T-helper 17 cell (primary cell): ENCODE measurements around the gene ZNF93. TPM values are rescaled to one million over a fixed set of nuclear protein-coding genes. Genes with fewer than 3 reads are reported as not detected.
"Not testable (repeated sequence)": the region's sequence is repeated elsewhere in the genome, so short reads cannot be mapped to it uniquely, and the experiment has no call there.

Experiments
- ATAC-seq: fragments of 150-1000 bp; cut with Tn5 transposase; 2 replicates; pipeline ENCODE4 v1.10.0; 2021; ENCODE audit warnings: mild to moderate bottlenecking, moderate library complexity
- DNase-seq, 3 donors: peaks; one replicate each; pipeline versions ENCODE4 v3.0.0 to v3.0.0-alpha.2; 2020 to 2021
- H3K9me3 ChIP-seq: one replicate; pipeline ENCODE4 v1.7.0; 2013; ENCODE audit warnings: low read length, mild to moderate bottlenecking; ENCODE audit not compliant: control insufficient read depth, poor library complexity, severe bottlenecking
- H3K27ac Mint-ChIP-seq: one replicate; pipeline ENCODE4 v1.8.0; 2022; ENCODE audit warnings: mild to moderate bottlenecking, moderate library complexity, mixed read lengths
- H3K27me3 Mint-ChIP-seq: one replicate; pipeline ENCODE4 v1.8.0; 2022; ENCODE audit warnings: mixed read lengths
- H3K36me3 Mint-ChIP-seq: one replicate; pipeline ENCODE4 v1.8.0; 2022; ENCODE audit warnings: low read depth, mixed read lengths
- H3K4me1 Mint-ChIP-seq: one replicate; pipeline ENCODE4 v1.8.0; 2022; ENCODE audit warnings: mild to moderate bottlenecking, mixed read lengths
- H3K4me3 Mint-ChIP-seq: one replicate; pipeline ENCODE4 v1.8.0; 2022; ENCODE audit warnings: mild to moderate bottlenecking, moderate library complexity, mixed read lengths
- total RNA-seq, 4 donors: library from RNA in 2 of 4; stranded (reverse) in 2 of 4; gene quantifications; one replicate each; pipeline ENCODE4 v1.2.3 and lab custom pipeline; 2022 to 2026

The ZNF93 gene
- total RNA-seq, 2 donors from 2014 or later, result 3.9 to 4.4 TPM

DNA sequence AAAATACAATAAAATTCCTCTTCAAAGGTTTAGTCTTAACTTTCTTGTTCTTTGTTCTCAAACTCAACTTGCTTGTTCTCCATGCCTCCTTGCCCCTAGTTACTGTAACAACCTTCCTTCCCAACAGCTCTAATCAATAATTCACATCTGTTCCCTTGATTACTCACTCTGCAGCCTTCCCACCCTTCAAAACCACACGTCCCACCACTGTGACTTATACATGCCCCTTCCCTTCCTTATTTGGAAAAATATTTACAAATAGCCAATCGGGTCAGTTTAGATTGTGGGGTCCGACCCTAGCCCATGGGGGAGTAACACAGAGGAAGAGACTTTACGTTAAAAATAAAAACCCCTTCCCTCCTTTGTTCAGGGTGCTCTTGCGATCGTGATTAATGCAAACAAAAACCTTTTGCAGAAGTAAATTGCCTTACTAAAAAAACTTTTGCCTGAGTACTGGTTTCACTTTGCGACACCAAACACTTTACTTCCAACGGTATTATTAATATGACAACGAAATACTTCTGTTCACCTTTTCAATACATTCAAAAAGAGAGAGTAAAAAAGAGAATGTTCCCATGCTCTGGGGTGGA is 512 bp upstream of the ZNF93 start:
- ATAC-seq, result peak; percentile 12
- Mint-ChIP-seq H3K4me1 (peaks cover 11% of the 10 kb centered on the region), H3K27me3 (no peaks in the 10 kb centered on the region), H3K4me3 (peak overlapping the region; percentile 97), H3K27ac (peak overlapping the region; percentile 93), H3K36me3 (peaks cover 3% of the 10 kb centered on the region)
- peaks cover 3% of the 10 kb centered on the region for H3K9me3 ChIP-seq
- DNase-seq, result no peak

DNA sequence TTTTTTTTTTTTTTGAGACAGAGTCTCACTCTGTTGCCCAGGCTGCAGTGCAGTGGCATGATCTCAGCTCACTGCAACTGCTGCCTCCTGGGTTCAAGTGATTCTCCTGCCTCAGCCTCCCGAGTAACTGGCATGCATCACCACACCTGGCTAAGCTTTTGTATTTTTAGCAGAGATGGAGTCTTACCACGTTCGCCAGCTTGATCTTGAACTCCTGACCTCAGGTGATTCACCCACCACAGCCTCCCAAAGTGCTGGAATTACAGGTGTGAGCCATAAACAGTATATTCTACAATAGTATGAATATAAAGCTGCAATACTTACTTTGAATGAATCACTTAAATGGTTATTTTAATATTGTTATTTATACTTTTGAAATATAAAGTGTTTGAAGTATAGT is 6.8 kb downstream of the ZNF93 start:
- H3K4me1 Mint-ChIP-seq, DNase-seq, H3K27me3 Mint-ChIP-seq, H3K4me3 Mint-ChIP-seq, H3K27ac Mint-ChIP-seq, H3K9me3 ChIP-seq, ATAC-seq, H3K36me3 Mint-ChIP-seq: not testable (repeated sequence)

DNA sequence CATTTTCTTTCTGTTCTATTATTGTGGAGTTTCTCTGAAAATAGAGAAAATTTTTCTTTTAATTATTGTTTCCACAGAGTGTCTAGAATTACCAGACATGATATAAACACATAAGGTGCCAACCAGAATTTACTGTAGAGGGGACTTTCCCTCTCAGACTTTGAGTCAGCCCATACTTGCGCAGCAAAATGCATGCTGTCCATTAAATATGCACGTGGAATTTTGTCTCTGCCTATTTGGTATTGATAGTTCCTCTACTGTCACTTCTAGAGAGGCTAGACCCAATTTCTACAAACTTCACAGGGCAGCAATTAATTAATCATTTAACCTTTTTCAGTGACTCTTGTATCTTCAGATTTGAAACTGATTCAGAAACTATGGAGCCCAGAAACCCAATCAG is 8.9 kb downstream of the ZNF93 start:
- Mint-ChIP-seq H3K27me3 (no peaks in the 10 kb centered on the region), H3K4me1 (peaks cover 8% of the 10 kb centered on the region), H3K36me3 (peaks cover 4% of the 10 kb centered on the region), H3K27ac (no peak overlapping the region), H3K4me3 (no peak overlapping the region)
- no peaks in the 10 kb centered on the region for H3K9me3 ChIP-seq
- DNase-seq (no peak), ATAC-seq (no peak)

DNA sequence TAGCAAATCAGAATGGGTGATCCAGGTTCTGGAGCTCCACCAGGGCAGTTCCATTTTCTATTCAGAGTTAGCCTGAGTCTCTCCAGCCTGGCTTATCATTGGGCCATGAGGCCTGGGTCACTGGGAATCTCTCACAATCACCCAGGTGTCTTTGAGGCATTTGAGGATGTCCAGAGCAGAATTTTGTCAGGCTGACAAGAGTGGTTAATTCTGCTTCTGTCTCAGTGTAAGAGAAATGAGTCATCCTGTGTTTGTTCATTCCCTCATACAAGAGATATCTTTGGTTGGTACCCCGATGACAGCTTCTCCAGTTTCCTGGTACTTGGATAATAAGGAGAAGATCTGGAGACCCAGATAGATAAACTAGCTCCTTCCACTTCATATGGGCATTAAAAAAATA is 10.4 kb downstream of the ZNF93 start:
- no peaks in the 10 kb centered on the region for H3K9me3 ChIP-seq
- no peak overlapping the region for H3K27ac Mint-ChIP-seq
- H3K27me3 Mint-ChIP-seq, result no peaks in the 10 kb centered on the region
- peaks cover 3% of the 10 kb centered on the region for H3K36me3 Mint-ChIP-seq
- DNase-seq (no peak), ATAC-seq (no peak)
- H3K4me3 Mint-ChIP-seq, result no peak overlapping the region
- H3K4me1 Mint-ChIP-seq, result no peaks in the 10 kb centered on the region

DNA sequence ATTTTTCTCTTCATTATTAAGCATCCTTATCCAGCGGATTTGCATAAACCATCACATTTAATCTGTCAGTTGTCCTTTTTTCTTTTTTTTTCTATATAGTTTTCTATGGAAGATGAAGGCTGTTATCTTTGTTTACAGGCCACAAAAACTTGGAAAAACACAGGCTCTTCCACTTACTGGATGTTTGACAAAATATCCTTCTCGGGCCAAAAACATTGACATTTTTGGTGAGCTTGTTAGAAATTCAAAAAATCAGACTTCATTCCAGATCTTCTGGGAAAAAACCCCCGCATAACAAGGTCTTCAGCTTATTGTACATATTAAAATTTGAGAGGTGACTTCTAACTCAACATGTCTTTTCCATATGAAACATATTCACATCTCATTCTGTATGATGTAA is 13.8 kb downstream of the ZNF93 start:
- Mint-ChIP-seq H3K27me3 (no peaks in the 10 kb centered on the region), H3K4me3 (no peak overlapping the region), H3K36me3 (peaks cover 2% of the 10 kb centered on the region), H3K4me1 (no peaks in the 10 kb centered on the region), H3K27ac (no peak overlapping the region)
- ATAC-seq (no peak), DNase-seq (no peak)
- H3K9me3 ChIP-seq, result no peaks in the 10 kb centered on the region

DNA sequence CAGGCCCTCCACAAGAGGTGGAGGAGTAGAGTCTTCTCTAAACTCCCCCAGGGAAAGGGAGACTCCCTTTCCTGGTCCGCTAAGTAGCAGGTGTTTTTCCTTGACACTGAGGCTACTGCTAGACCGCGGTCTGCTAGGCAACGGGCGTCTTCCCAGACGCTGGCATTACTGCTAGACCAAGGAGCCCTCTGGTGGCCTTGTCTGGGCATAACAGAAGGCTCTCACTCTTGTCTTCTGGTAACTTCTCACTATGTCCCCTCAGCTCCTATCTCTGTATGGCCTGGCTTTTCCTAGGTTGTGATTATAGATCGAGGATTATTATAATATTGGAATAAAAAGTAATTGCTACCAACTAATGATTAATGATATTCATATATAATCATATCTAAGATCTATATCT is 29.7 kb downstream of the ZNF93 start:
- not testable (repeated sequence) for H3K27me3 Mint-ChIP-seq, H3K4me1 Mint-ChIP-seq, H3K27ac Mint-ChIP-seq, H3K4me3 Mint-ChIP-seq, H3K36me3 Mint-ChIP-seq, ATAC-seq
- DNase-seq, result peak in 1 of 3 donors; percentile 7
- H3K9me3 ChIP-seq, result peaks cover 23% of the 10 kb centered on the region

DNA sequence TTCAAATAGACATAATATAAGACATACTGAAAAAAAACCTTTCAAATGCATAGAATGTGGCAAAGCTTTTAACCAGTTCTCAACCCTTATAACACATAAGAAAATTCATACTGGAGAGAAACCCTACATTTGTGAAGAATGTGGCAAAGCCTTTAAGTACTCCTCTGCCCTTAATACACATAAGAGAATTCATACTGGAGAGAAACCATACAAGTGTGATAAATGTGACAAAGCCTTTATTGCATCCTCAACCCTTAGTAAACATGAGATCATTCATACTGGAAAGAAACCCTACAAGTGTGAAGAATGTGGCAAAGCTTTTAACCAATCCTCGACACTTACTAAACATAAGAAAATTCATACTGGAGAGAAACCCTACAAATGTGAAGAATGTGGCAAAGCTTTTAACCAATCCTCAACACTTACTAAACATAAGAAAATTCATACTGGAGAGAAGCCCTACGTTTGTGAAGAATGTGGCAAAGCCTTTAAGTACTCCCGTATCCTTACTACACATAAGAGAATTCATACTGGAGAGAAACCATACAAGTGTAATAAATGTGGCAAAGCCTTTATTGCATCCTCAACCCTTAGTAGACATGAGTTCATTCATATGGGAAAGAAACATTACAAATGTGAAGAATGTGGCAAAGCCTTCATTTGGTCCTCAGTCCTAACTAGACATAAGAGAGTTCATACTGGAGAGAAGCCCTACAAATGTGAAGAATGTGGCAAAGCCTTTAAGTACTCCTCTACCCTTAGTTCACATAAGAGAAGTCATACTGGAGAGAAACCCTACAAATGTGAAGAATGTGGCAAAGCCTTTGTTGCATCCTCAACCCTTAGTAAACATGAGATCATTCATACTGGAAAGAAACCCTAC is 32.9 kb downstream of the ZNF93 start:
- H3K27ac Mint-ChIP-seq, H3K36me3 Mint-ChIP-seq, DNase-seq, ATAC-seq, H3K27me3 Mint-ChIP-seq, H3K4me3 Mint-ChIP-seq, H3K4me1 Mint-ChIP-seq: not testable (repeated sequence)
- H3K9me3 ChIP-seq, result peaks cover 32% of the 10 kb centered on the region

DNA sequence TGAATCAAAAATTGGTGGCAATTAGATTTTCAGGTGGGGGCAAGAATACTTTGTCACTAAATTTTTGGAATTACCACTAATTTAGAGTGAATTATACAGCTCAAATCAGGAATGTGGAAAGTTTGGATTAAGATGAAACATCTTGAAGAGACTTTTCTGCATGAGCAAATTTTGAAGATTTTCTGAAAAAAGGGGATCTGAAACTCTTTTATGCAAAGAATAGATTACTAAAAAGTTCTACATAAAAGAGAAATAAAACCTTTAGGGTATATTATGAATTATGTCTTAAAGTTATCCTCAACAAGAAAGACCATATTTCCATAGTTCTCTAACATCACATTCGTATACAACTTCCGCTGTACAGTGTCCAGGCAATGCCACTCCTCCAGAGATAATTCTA is 36.7 kb downstream of the ZNF93 start:
- H3K36me3 Mint-ChIP-seq, result peaks cover 6% of the 10 kb centered on the region
- DNase-seq (no peak), ATAC-seq (no peak)
- no peak overlapping the region for H3K4me3 Mint-ChIP-seq
- no peaks in the 10 kb centered on the region for H3K27me3 Mint-ChIP-seq
- H3K27ac Mint-ChIP-seq, result no peak overlapping the region
- peaks cover 42% of the 10 kb centered on the region for H3K9me3 ChIP-seq
- no peaks in the 10 kb centered on the region for H3K4me1 Mint-ChIP-seq

DNA sequence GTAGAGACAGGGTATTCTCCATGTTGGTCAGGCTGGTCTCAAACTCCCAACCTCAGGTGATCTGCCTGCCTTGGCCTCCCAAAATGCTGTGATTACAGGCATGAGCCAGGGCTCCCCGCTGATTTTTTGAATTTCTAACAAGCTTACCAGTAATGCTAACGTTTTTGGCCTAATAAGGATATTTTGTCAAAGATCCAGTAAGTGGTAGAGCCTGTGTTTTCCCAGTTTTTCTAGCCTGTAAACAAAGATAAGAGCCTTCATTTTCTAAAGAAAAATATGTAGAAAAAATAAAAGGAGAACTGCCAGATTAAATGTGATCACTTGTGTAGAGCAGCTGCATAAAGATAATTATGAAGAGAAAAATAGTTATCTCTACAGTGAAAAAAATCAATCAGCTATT is 37.7 kb downstream of the ZNF93 start:
- H3K9me3 ChIP-seq, result peaks cover 34% of the 10 kb centered on the region
- peaks cover 6% of the 10 kb centered on the region for H3K36me3 Mint-ChIP-seq
- H3K4me1 Mint-ChIP-seq, result no peaks in the 10 kb centered on the region
- no peak for DNase-seq
- no peak for ATAC-seq
- no peak overlapping the region for H3K27ac Mint-ChIP-seq
- H3K27me3 Mint-ChIP-seq, result no peaks in the 10 kb centered on the region
- H3K4me3 Mint-ChIP-seq, result no peak overlapping the region

DNA sequence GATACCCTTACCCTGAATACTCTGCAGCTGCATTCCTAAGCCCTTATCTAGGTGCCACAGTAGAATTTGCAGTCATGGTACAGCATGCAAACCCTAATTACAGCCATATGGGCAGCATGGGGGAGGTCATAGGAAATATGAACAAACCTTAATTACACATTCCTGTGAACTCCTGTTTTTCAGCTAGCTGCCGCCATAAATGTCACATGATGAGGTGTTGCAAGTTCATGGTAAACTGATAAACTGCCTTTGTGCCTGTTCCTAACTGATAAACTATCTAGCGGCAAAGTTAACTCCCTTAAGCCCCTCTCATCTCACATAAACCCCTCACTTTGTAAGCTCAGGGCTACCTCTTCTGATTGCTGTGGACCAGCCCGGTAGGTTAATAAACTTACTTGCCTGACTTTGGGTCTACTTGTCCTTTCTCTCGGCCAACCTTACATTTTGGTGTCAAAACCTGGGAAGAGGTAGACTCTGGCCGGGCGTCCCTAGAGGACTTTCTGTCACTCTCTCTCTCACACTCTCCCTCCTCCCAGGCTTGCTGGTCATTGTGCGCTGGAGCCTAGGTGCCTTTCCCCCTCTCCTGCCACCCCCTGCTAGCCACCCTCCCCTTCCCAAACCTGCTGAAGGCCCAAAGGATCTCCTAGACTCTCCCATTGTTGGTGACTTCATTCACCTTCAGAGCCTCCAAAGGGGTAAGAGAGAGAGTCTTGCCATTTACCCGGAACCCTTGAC is 43.3 kb downstream of the ZNF93 start:
- Mint-ChIP-seq H3K4me3 (no peak overlapping the region), H3K36me3 (no peaks in the 10 kb centered on the region), H3K27me3 (no peaks in the 10 kb centered on the region), H3K27ac (no peak overlapping the region), H3K4me1 (no peaks in the 10 kb centered on the region)
- ATAC-seq, result no peak
- no peak for DNase-seq
- H3K9me3 ChIP-seq, result peaks cover 12% of the 10 kb centered on the region

DNA sequence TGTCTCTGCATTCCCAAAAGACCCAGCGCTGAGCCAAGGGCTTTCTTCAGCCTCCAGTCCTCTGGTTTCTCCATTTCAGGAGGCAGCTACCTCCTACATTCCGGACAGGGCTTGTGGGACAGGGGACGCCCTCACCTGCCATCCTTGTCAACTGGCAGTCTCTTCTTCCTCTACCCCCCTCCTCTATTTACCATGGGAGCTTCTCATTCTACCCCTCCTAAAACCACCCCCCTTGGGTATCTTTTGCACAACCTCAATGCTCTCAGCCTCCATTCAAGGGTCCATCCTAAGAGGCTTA is 43.8 kb downstream of the ZNF93 start:
- no peaks in the 10 kb centered on the region for H3K4me1 Mint-ChIP-seq
- H3K27me3 Mint-ChIP-seq, result no peaks in the 10 kb centered on the region
- no peak overlapping the region for H3K27ac Mint-ChIP-seq
- no peaks in the 10 kb centered on the region for H3K36me3 Mint-ChIP-seq
- H3K9me3 ChIP-seq, result peaks cover 11% of the 10 kb centered on the region
- DNase-seq, result no peak
- H3K4me3 Mint-ChIP-seq, result no peak overlapping the region
- ATAC-seq, result no peak

DNA sequence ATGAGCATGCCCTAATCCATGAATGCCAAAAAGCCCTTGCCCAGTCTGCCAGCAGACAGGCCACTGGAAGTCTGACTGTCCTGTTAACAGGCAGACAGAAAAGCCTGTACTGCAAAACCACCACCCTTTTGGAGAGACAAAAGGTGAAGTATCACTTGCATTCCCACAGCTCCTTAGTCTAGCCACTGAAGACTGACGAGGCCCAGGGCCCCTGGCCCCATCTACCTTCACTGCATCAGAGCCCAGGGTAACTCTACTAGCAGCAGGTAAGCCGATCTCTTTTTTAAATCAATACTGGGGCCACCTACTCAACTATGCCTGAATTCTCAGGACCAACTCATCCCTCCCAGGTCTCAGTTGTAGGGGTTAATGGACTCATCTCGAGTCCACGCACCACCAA is 45.5 kb downstream of the ZNF93 start:
- no peaks in the 10 kb centered on the region for H3K36me3 Mint-ChIP-seq

DNA sequence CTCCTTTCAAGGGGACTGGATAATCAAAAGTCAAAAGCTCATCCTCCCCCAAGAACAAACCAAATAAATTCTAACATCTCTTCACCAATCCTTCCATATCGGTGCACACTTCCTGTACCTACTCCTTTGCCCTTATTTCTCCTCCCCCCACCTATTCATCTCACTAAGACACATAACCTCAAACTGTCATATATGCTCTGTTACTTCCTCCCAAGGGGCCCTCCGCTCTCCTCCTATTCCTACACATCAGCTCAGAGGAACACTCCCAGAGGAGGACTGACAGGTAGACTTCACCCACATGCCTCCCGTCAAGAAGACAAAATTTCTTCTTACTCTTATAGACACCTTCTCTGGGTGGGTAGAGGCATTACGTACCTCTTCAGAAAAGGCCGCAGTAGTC is 48.1 kb downstream of the ZNF93 start:
- H3K27me3 Mint-ChIP-seq, result no peaks in the 10 kb centered on the region
- H3K27ac Mint-ChIP-seq, result no peak overlapping the region
- DNase-seq (no peak), ATAC-seq (no peak)
- H3K4me3 Mint-ChIP-seq, result no peak overlapping the region
- no peaks in the 10 kb centered on the region for H3K36me3 Mint-ChIP-seq
- peaks cover 3% of the 10 kb centered on the region for H3K9me3 ChIP-seq
- no peaks in the 10 kb centered on the region for H3K4me1 Mint-ChIP-seq

More for the DNA sequence above, 45.5 kb downstream of the ZNF93 start:
- H3K27me3 Mint-ChIP-seq, result no peaks in the 10 kb centered on the region
- H3K9me3 ChIP-seq, result peaks cover 6% of the 10 kb centered on the region
- ATAC-seq (no peak), DNase-seq (no peak)
- H3K27ac Mint-ChIP-seq, result no peak overlapping the region
- no peak overlapping the region for H3K4me3 Mint-ChIP-seq
- H3K4me1 Mint-ChIP-seq, result no peaks in the 10 kb centered on the region
